Measurements from ENCODE around the gene TECTB. TPM values are rescaled to one million over a fixed set of nuclear protein-coding genes. Genes with fewer than 3 reads are reported as not detected.

Gene TECTB
- total RNA-seq, 2 donors from 2014 or later, result not detected

GRCh38 chr10:112349521-112350085 is 66.4 kb downstream of the TECTB start:
- Histone ChIP-seq H3K4me1 (ENCODE audit: control insufficient read depth in 1 of 2, low read depth in 2 of 2) (no peaks in the 10 kb centered on the region), H3K36me3 (no peaks in the 10 kb centered on the region), H3K9me3 (no peaks in the 10 kb centered on the region), H3K4me3 (no peak overlapping the region), H3K27ac (no peak overlapping the region), H3K27me3 (replicated peaks; ENCODE audit: insufficient read depth) (no peaks in the 10 kb centered on the region)
- DNase-seq (ENCODE audit: low spot score) (no peak), ATAC-seq (ENCODE audit: insufficient number of reproducible peaks, low FRiP score, low read depth) (no peak)
- TF ChIP-seq CTCF (IDR thresholded peaks at IDR 0.05), result no peak

- Histone ChIP-seq H3K4me1 (ENCODE audit: control insufficient read depth in 1 of 2, low read depth in 2 of 2) (no peaks in the 10 kb centered on the region), H3K4me3 (no peak overlapping the region), H3K36me3 (no peaks in the 10 kb centered on the region), H3K9me3 (no peaks in the 10 kb centered on the region), H3K27me3 (replicated peaks; ENCODE audit: insufficient read depth) (no peaks in the 10 kb centered on the region), H3K27ac (no peak overlapping the region)
- no peak for ATAC-seq (ENCODE audit: insufficient number of reproducible peaks, low FRiP score, low read depth)
- TF ChIP-seq CTCF (IDR thresholded peaks at IDR 0.05), result no peak
- DNase-seq (ENCODE audit: low spot score), result no peak
Observed at GRCh38 chr10:112351146-112351545, 67.9 kb downstream of the TECTB start.

- DNase-seq (ENCODE audit: low spot score), result no peak
- Histone ChIP-seq H3K27ac (no peak overlapping the region), H3K36me3 (no peaks in the 10 kb centered on the region), H3K4me1 (ENCODE audit: control insufficient read depth in 1 of 2, low read depth in 2 of 2) (no peaks in the 10 kb centered on the region), H3K4me3 (no peak overlapping the region), H3K9me3 (no peaks in the 10 kb centered on the region), H3K27me3 (replicated peaks; ENCODE audit: insufficient read depth) (no peaks in the 10 kb centered on the region)
- no peak for ATAC-seq (ENCODE audit: insufficient number of reproducible peaks, low FRiP score, low read depth)
- TF ChIP-seq CTCF (IDR thresholded peaks at IDR 0.05), result no peak
Observed at GRCh38 chr10:112352044-112352443, 68.8 kb downstream of the TECTB start.

GRCh38 chr10:112353046-112353445 is 69.8 kb downstream of the TECTB start:
- no peak for TF ChIP-seq CTCF (IDR thresholded peaks at IDR 0.05)
- DNase-seq (ENCODE audit: low spot score) (no peak), ATAC-seq (ENCODE audit: insufficient number of reproducible peaks, low FRiP score, low read depth) (no peak)
- Histone ChIP-seq H3K27me3 (replicated peaks; ENCODE audit: insufficient read depth) (no peaks in the 10 kb centered on the region), H3K4me1 (ENCODE audit: control insufficient read depth in 1 of 2, low read depth in 2 of 2) (no peaks in the 10 kb centered on the region), H3K9me3 (no peaks in the 10 kb centered on the region), H3K27ac (no peak overlapping the region), H3K36me3 (no peaks in the 10 kb centered on the region), H3K4me3 (no peak overlapping the region)

Other genes starting within 250 kb of the TECTB start
- 10 to 100 TPM in 1 of 2 donors, 1 to 10 TPM in 1; 8.5 to 11.2 TPM for gene GPAM, start 99.6 kb upstream of the TECTB start, total RNA-seq
- 10 to 100 TPM; 13.9 to 16.7 TPM for gene ACSL5, start 90.7 kb downstream of the TECTB start, total RNA-seq
- gene ZDHHC6, start 163.5 kb downstream of the TECTB start, total RNA-seq, result 10 to 100 TPM; 23.6 to 25.9 TPM
- 100 to 1,000 TPM in 1 of 2 donors, 10 to 100 TPM in 1; 71.6 to 139 TPM for gene VTI1A, start 163.8 kb downstream of the TECTB start, total RNA-seq